HEK293 (cell line): Measurements from ENCODE around the gene ATP5MC3.
A peak's percentile ranks its signal among the peaks of the same experiment; 100 is the strongest.

Experiments used
- BCL11B ChIP-seq: fragments of 450-650 bp; formaldehyde crosslinking; IDR thresholded peaks from 2 replicates; pipeline ENCODE4 v1.5.1; 2016; ENCODE audit warnings: low read depth, missing biosample characterization, missing genetic modification characterization
- GLI2 ChIP-seq: fragments of 450-650 bp; formaldehyde crosslinking; IDR thresholded peaks from 2 replicates; pipeline ENCODE4; 2017; ENCODE audit warnings: missing biosample characterization, missing genetic modification characterization, low read depth, borderline replicate concordance
- KLF16 ChIP-seq: fragments of 450-650 bp; formaldehyde crosslinking; IDR thresholded peaks from 2 replicates; pipeline ENCODE4 v1.5.1; 2017; ENCODE audit warnings: missing biosample characterization, missing genetic modification characterization
- PRDM4 ChIP-seq: fragments of 450-650 bp; formaldehyde crosslinking; IDR thresholded peaks from 2 replicates; pipeline ENCODE4 v1.5.1; 2017; ENCODE audit warnings: missing biosample characterization, missing genetic modification characterization
- TRIM28 ChIP-seq: IDR thresholded peaks from 2 replicates; pipeline ENCODE4 v1.6.1; 2011; ENCODE audit warnings: low read length, control low read depth, borderline replicate concordance
- ZBTB48 ChIP-seq: fragments of 450-650 bp; formaldehyde crosslinking; IDR thresholded peaks from 2 replicates; pipeline ENCODE4 v1.5.1; 2016; ENCODE audit warnings: missing biosample characterization, missing genetic modification characterization
- ZBTB6 ChIP-seq: fragments of 450-650 bp; formaldehyde crosslinking; IDR thresholded peaks from 2 replicates; pipeline ENCODE4 v1.5.1; 2017; ENCODE audit warnings: missing biosample characterization, missing genetic modification characterization
- ZBTB8A ChIP-seq: fragments of 450-650 bp; formaldehyde crosslinking; IDR thresholded peaks from 2 replicates; pipeline ENCODE4 v1.5.1; 2016; ENCODE audit warnings: missing biosample characterization, missing genetic modification characterization
- ZNF132 ChIP-seq: fragments of 450-650 bp; formaldehyde crosslinking; IDR thresholded peaks from 2 replicates; pipeline ENCODE4 v1.5.1; 2017; ENCODE audit warnings: missing biosample characterization, missing genetic modification characterization, borderline replicate concordance
- ZNF140 ChIP-seq: fragments of 450-650 bp; formaldehyde crosslinking; IDR thresholded peaks from 2 replicates; pipeline ENCODE4 v1.5.1; 2016; ENCODE audit warnings: missing biosample characterization, missing genetic modification characterization
- ZNF157 ChIP-seq: fragments of 450-650 bp; formaldehyde crosslinking; IDR thresholded peaks from 2 replicates; pipeline ENCODE4 v1.5.1; 2016; ENCODE audit warnings: missing biosample characterization, missing genetic modification characterization
- ZNF175 ChIP-seq: fragments of 450-650 bp; formaldehyde crosslinking; IDR thresholded peaks from 2 replicates; pipeline ENCODE4 v1.5.1; 2016; ENCODE audit warnings: missing biosample characterization, missing genetic modification characterization
- ZNF18 ChIP-seq: fragments of 450-650 bp; formaldehyde crosslinking; IDR thresholded peaks from 2 replicates; pipeline ENCODE4 v1.5.1; 2016; ENCODE audit warnings: missing biosample characterization, missing genetic modification characterization
- ZNF48 ChIP-seq: fragments of 450-650 bp; formaldehyde crosslinking; IDR thresholded peaks from 2 replicates; pipeline ENCODE4 v1.5.1; 2016; ENCODE audit warnings: missing biosample characterization, missing genetic modification characterization
- ZNF521 ChIP-seq: fragments of 450-650 bp; formaldehyde crosslinking; IDR thresholded peaks from 2 replicates; pipeline ENCODE4 v1.5.1; 2017; ENCODE audit warnings: missing biosample characterization, mild to moderate bottlenecking, missing genetic modification characterization
- ZNF529 ChIP-seq: fragments of 450-650 bp; formaldehyde crosslinking; IDR thresholded peaks from 2 replicates; pipeline ENCODE4 v1.5.1; 2017; ENCODE audit warnings: missing genetic modification characterization, missing biosample characterization; ENCODE audit not compliant: insufficient replicate concordance
- ZNF560 ChIP-seq: fragments of 450-650 bp; formaldehyde crosslinking; IDR thresholded peaks from 2 replicates; pipeline ENCODE4 v1.5.1; 2017; ENCODE audit warnings: missing biosample characterization, missing genetic modification characterization, borderline replicate concordance
- ZNF610 ChIP-seq: fragments of 450-650 bp; formaldehyde crosslinking; IDR thresholded peaks from 2 replicates; pipeline ENCODE4 v1.5.1; 2016; ENCODE audit warnings: missing biosample characterization, missing genetic modification characterization, borderline replicate concordance
- ZNF624 ChIP-seq: fragments of 450-650 bp; formaldehyde crosslinking; IDR thresholded peaks from 2 replicates; pipeline ENCODE4 v1.5.1; 2017; ENCODE audit warnings: missing biosample characterization, missing genetic modification characterization
- ZNF76 ChIP-seq: fragments of 450-650 bp; formaldehyde crosslinking; IDR thresholded peaks from 2 replicates; pipeline ENCODE4; 2016; ENCODE audit warnings: low read depth, missing biosample characterization, missing genetic modification characterization, borderline replicate concordance
- ZSCAN30 ChIP-seq: fragments of 450-650 bp; IDR thresholded peaks from 2 replicates; pipeline ENCODE4 v1.5.1; 2018; ENCODE audit warnings: missing biosample characterization, mild to moderate bottlenecking, missing genetic modification characterization, moderate library complexity
- TF ChIP-seq, protein P1 (sequence below): fragments of 450-650 bp; formaldehyde crosslinking; IDR thresholded peaks from 2 replicates; pipeline ENCODE4 v1.5.1; 2016; ENCODE audit warnings: missing biosample characterization, missing genetic modification characterization, low read depth
- TF ChIP-seq, protein P2 (sequence below): fragments of 450-650 bp; formaldehyde crosslinking; IDR thresholded peaks from 2 replicates; pipeline ENCODE4 v1.5.1; 2016; ENCODE audit warnings: missing biosample characterization, missing genetic modification characterization, borderline replicate concordance
- TF ChIP-seq, protein P3 (sequence below): fragments of 450-650 bp; formaldehyde crosslinking; IDR thresholded peaks from 2 replicates; pipeline ENCODE4 v1.5.1; 2017; ENCODE audit warnings: missing biosample characterization, missing genetic modification characterization

The ATP5MC3 gene

DNA sequence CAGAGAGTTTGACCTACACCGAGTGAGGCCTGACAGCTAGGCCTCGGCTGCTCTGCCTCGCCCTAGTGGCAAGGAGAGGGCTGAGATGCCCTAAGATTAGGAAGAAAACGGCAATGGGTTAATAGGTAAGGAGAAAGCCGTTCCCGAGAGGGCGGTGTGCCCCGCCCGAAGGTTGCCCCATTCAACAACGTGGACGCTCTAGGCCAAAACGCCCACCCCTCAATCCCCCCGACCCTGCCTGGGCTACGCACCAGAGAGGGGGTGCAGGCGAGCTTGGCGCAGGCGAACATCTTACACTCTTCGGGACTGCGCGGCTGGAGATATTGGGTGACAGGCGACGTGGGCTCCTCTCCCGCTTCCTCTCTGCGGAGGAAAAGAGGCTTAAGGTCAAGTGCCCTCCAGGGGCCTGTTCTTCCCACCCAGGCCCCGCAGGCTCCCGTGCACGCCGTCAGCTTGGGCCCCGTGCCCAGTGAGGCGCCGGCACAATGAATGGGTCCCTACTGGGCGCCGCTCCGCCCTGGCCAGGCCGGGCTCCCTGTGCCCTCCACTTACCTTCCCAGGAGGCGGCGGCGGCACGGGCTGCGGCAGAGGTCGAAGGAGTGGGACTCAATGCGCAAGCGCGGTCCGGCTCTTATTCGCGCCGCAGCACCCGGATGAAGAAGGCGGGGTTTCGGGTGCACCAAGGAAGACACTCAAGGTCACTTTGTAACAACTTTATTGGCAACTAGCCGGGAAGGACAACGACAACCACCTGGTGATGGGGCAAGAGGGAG is at the start of gene ATP5MC3 (continued):
- TF ChIP-seq ZNF560 (tag by site-specific recombination) (no peak), TRIM28 (no peak; the same call in 1 of the 2 replicates), ZNF521 (no peak), ZNF157 (tag by site-specific recombination) (no peak), PRDM4 (tag by site-specific recombination) (no peak), ZNF132 (tag by site-specific recombination) (no peak), ZNF48 (tag by site-specific recombination) (no peak), ZNF18 (tag by site-specific recombination) (no peak), KLF16 (tag by site-specific recombination) (0 out of 2 replicates have a peak, but pooled peaks have one; percentile 61), ZBTB6 (tag by site-specific recombination) (no peak), ZBTB48 (tag by site-specific recombination) (peak; percentile 76), ZNF140 (tag by site-specific recombination) (no peak), ZBTB8A (tag by site-specific recombination) (peak; percentile 95), BCL11B (tag by site-specific recombination) (0 out of 2 replicates have a peak, but pooled peaks have one; percentile 45), ZNF624 (no peak), ZNF76 (peak; percentile 72; the same call in 1 of the 2 replicates), ZNF610 (tag by site-specific recombination) (0 out of 2 replicates have a peak, but pooled peaks have one; percentile 53), ZSCAN30 (no peak), ZNF529 (tag by site-specific recombination) (no peak), ZNF175 (tag by site-specific recombination) (no peak), GLI2 (tag by site-specific recombination) (no peak)
- TF ChIP-seq, protein P1, sequence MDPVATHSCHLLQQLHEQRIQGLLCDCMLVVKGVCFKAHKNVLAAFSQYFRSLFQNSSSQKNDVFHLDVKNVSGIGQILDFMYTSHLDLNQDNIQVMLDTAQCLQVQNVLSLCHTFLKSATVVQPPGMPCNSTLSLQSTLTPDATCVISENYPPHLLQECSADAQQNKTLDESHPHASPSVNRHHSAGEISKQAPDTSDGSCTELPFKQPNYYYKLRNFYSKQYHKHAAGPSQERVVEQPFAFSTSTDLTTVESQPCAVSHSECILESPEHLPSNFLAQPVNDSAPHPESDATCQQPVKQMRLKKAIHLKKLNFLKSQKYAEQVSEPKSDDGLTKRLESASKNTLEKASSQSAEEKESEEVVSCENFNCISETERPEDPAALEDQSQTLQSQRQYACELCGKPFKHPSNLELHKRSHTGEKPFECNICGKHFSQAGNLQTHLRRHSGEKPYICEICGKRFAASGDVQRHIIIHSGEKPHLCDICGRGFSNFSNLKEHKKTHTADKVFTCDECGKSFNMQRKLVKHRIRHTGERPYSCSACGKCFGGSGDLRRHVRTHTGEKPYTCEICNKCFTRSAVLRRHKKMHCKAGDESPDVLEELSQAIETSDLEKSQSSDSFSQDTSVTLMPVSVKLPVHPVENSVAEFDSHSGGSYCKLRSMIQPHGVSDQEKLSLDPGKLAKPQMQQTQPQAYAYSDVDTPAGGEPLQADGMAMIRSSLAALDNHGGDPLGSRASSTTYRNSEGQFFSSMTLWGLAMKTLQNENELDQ: no peak
- TF ChIP-seq, protein P2, sequence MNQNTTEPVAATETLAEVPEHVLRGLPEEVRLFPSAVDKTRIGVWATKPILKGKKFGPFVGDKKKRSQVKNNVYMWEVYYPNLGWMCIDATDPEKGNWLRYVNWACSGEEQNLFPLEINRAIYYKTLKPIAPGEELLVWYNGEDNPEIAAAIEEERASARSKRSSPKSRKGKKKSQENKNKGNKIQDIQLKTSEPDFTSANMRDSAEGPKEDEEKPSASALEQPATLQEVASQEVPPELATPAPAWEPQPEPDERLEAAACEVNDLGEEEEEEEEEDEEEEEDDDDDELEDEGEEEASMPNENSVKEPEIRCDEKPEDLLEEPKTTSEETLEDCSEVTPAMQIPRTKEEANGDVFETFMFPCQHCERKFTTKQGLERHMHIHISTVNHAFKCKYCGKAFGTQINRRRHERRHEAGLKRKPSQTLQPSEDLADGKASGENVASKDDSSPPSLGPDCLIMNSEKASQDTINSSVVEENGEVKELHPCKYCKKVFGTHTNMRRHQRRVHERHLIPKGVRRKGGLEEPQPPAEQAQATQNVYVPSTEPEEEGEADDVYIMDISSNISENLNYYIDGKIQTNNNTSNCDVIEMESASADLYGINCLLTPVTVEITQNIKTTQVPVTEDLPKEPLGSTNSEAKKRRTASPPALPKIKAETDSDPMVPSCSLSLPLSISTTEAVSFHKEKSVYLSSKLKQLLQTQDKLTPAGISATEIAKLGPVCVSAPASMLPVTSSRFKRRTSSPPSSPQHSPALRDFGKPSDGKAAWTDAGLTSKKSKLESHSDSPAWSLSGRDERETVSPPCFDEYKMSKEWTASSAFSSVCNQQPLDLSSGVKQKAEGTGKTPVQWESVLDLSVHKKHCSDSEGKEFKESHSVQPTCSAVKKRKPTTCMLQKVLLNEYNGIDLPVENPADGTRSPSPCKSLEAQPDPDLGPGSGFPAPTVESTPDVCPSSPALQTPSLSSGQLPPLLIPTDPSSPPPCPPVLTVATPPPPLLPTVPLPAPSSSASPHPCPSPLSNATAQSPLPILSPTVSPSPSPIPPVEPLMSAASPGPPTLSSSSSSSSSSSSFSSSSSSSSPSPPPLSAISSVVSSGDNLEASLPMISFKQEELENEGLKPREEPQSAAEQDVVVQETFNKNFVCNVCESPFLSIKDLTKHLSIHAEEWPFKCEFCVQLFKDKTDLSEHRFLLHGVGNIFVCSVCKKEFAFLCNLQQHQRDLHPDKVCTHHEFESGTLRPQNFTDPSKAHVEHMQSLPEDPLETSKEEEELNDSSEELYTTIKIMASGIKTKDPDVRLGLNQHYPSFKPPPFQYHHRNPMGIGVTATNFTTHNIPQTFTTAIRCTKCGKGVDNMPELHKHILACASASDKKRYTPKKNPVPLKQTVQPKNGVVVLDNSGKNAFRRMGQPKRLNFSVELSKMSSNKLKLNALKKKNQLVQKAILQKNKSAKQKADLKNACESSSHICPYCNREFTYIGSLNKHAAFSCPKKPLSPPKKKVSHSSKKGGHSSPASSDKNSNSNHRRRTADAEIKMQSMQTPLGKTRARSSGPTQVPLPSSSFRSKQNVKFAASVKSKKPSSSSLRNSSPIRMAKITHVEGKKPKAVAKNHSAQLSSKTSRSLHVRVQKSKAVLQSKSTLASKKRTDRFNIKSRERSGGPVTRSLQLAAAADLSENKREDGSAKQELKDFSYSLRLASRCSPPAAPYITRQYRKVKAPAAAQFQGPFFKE (tag by site-specific recombination): no peak
- TF ChIP-seq, protein P3, sequence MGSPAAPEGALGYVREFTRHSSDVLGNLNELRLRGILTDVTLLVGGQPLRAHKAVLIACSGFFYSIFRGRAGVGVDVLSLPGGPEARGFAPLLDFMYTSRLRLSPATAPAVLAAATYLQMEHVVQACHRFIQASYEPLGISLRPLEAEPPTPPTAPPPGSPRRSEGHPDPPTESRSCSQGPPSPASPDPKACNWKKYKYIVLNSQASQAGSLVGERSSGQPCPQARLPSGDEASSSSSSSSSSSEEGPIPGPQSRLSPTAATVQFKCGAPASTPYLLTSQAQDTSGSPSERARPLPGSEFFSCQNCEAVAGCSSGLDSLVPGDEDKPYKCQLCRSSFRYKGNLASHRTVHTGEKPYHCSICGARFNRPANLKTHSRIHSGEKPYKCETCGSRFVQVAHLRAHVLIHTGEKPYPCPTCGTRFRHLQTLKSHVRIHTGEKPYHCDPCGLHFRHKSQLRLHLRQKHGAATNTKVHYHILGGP (tag by site-specific recombination): no peak
